BJ (cell line): ENCODE data around the gene CDKAL1. TPM values are rescaled to one million over a fixed set of nuclear protein-coding genes. Genes with fewer than 3 reads are reported as not detected.

Experiments
- CTCF ChIA-PET: fragments of 350-600 bp; formaldehyde crosslinking; extraction: SDS; loops from one replicate; lab custom pipeline; 2021; ENCODE audit warnings: antibody characterized with exemption, inconsistent platforms; lab: Yijun Ruan, JAX
- POLR2A ChIA-PET: fragments of 300-600 bp; sonication (Branson Sonifier 250); formaldehyde crosslinking; extraction: SDS; loops from one replicate; lab custom pipeline; 2021; ENCODE audit warnings: antibody characterized with exemption; lab: Charles Lee
- DNase-seq: peaks from one replicate; pipeline ENCODE4 v3.0.0-alpha.2; 2011; ENCODE audit warnings: low read depth
- H3K27me3 ChIP-seq: 2 replicates; pipeline ENCODE4 v1.6.0; 2011; ENCODE audit warnings: low read length; ENCODE audit not compliant: control insufficient read depth, insufficient read depth
- H3K36me3 ChIP-seq: 2 replicates; pipeline ENCODE4 v1.5.1; 2011; ENCODE audit warnings: low read length; ENCODE audit not compliant: control insufficient read depth, insufficient read depth
- H3K4me3 ChIP-seq: 2 replicates; pipeline ENCODE4 v1.5.1; 2011; ENCODE audit warnings: low read depth, mild to moderate bottlenecking, control low read depth, low read length
- polyA plus RNA-seq: library from polyadenylated mRNA; depleted of rRNA; stranded (reverse); fragments of >200 nt; gene quantifications from 2 replicates; pipeline ENCODE4 v1.2.3, GENCODE V29; 2011
- TF ChIP-seq, protein P1 (sequence below): IDR thresholded peaks from 2 replicates; pipeline ENCODE4 v1.5.1; 2011; ENCODE audit warnings: low read depth, mild to moderate bottlenecking, control low read depth, inconsistent platforms, low read length, moderate library complexity; ENCODE audit not compliant: insufficient read depth

The CDKAL1 gene
- polyA plus RNA-seq, 1 experiment: 3.8 TPM

GRCh38 chr6:20797597-20797996 lies 263.3 kb downstream of the CDKAL1 start:
- ChIA-PET CTCF (interaction anchor here (1.2 kb wide), 1 partner anchor 9 kb away, joined by 3 read pairs; no protein-coding TSS in a partner anchor), POLR2A (no interaction called here)
- TF ChIP-seq, protein P1, sequence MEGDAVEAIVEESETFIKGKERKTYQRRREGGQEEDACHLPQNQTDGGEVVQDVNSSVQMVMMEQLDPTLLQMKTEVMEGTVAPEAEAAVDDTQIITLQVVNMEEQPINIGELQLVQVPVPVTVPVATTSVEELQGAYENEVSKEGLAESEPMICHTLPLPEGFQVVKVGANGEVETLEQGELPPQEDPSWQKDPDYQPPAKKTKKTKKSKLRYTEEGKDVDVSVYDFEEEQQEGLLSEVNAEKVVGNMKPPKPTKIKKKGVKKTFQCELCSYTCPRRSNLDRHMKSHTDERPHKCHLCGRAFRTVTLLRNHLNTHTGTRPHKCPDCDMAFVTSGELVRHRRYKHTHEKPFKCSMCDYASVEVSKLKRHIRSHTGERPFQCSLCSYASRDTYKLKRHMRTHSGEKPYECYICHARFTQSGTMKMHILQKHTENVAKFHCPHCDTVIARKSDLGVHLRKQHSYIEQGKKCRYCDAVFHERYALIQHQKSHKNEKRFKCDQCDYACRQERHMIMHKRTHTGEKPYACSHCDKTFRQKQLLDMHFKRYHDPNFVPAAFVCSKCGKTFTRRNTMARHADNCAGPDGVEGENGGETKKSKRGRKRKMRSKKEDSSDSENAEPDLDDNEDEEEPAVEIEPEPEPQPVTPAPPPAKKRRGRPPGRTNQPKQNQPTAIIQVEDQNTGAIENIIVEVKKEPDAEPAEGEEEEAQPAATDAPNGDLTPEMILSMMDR: no peak
- Histone ChIP-seq H3K36me3 (no peaks in the 10 kb centered on the region), H3K4me3 (no peak overlapping the region), H3K27me3 (no peaks in the 10 kb centered on the region)
- no peak for DNase-seq

- TF ChIP-seq, protein P1: no peak
- no peaks in the 10 kb centered on the region for H3K27me3 ChIP-seq
- ChIA-PET POLR2A (no interaction called here), CTCF (no interaction called here)
- no peak overlapping the region for H3K4me3 ChIP-seq
- no peaks in the 10 kb centered on the region for H3K36me3 ChIP-seq
- DNase-seq: no peak
Observed at GRCh38 chr6:20800229-20800628, 266.0 kb downstream of the CDKAL1 start.

GRCh38 chr6:20800653-20801052 lies 266.4 kb downstream of the CDKAL1 start:
- no peak overlapping the region for H3K4me3 ChIP-seq
- CTCF ChIA-PET: interaction anchor here (0.6 to 1.0 kb wide), 2 partner anchors 10 to 202 kb away, joined by 3 read pairs; no protein-coding TSS in a partner anchor
- no peak for DNase-seq
- H3K27me3 ChIP-seq: no peaks in the 10 kb centered on the region
- TF ChIP-seq, protein P1: no peak
- H3K36me3 ChIP-seq: no peaks in the 10 kb centered on the region
- POLR2A ChIA-PET: no interaction called here

- POLR2A ChIA-PET: no interaction called here
- Histone ChIP-seq H3K36me3 (no peaks in the 10 kb centered on the region), H3K27me3 (no peaks in the 10 kb centered on the region), H3K4me3 (no peak overlapping the region)
- DNase-seq: no peak
- TF ChIP-seq, protein P1: no peak
- CTCF ChIA-PET: interaction anchor here (0.6 to 1.0 kb wide), 2 partner anchors 11 to 21 kb away, joined by 3 read pairs; no protein-coding TSS in a partner anchor
Observed at GRCh38 chr6:20801595-20801994, 267.3 kb downstream of the CDKAL1 start.

DNA sequence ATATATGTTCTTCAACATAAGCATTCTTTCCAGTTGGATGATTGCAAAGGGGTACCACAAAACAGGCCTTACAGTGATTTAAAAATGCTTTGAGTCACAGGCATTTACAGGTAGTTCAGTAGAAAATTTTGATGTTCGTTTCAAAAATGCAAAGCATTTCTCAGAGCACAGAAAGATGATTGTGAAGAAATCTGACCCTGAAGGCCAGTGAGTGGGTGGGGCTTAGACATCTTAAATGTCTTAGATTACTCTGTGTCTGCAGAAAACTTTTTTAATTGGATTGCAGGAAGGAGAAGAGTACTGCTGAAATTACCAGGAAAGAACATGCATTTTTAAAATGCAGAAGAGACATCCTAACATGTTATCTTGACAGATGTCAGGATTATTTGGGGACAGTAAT lies 268.3 kb downstream of the CDKAL1 start:
- no peak for DNase-seq
- Histone ChIP-seq H3K36me3 (no peaks in the 10 kb centered on the region), H3K4me3 (no peak overlapping the region), H3K27me3 (no peaks in the 10 kb centered on the region)
- ChIA-PET CTCF (no interaction called here), POLR2A (no interaction called here)
- TF ChIP-seq, protein P1: no peak
